T47D (cell line): ENCODE results near the gene NSD1.

Experiments
- DNase-seq, 2 experiments: peaks; one replicate each; pipeline versions ENCODE4 v3.0.0 to v3.0.0-alpha.2; 2011 to 2012; ENCODE audit warnings: low read depth in 1 of 2, low spot score in 1 of 2
- JUND ChIP-seq: IDR thresholded peaks from 2 replicates; pipeline ENCODE4 v1.6.1; 2012; ENCODE audit warnings: low read depth
- in situ Hi-C: cut with HindIII; loops from 2 replicates; pipeline ENCODE4 v1.10.0; 2016; ENCODE audit warnings: low sequenced_read_pairs, low pct_unique_long_range_greater_than_20kb

NSD1 gene

DNA sequence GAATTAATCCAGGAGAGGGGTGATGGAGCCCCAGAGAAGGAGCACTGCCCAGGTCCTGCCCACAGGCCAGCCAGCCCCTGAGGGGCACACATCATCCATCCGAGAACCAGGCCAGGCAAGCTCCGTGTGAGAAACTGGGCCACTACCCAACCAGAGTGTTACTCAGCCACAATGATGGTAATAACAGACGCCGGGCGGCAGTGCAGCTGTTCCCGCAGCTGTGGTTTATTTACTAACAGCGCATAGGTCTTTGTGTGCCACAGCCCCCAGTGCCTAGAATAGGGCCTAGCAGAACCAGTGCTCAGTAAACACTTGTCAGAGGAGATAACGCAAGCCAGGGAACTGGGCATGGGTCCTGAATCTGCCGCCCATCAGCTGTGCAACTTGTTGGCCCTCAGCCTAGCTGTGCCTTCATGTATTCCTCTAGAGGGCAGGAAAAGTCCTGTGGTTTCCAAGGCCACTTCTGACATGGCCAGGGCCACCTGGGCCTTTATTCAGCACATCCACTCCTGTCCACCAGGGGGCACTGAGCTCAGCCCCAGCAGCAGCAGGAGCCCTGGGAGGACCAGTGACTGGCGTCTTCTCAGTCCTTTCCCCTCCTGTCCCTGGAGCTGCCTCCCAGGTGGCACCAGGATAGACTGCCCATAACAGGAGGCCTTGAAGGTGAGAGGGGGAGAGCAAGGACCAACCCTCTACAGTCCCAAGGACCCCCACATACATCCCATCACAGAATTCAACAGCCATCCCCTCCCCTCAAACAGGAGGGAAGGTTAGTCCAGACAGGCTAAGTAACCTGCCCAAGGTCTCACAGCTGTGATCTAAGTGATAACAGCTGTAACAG, 176.0 kb downstream of the NSD1 start:
- TF ChIP-seq JUND, result no peak
- in situ Hi-C loops, result no loop called here
- peak; percentile 63 to 84 for DNase-seq

DNA sequence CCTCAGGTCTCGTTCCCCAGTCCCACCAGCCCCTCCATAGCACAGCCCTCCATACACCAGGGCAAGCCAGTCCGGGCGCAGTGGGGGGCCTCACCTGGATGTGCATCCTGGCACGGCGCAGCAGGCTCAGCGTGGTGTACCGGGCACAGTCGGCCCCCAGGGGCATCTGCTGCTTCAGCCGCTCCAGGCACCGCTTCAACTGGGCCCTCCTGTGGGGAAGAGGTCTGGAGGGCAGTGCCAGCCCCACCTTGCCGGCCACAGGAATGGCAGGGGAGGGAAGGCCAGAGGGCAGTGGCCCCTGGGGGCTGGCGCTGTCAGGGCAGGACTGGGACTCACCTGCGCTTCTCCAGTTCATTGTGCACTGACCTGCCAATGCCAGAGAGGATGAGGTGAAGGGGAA, 176.8 kb downstream of the NSD1 start:
- DNase-seq, result no peak
- in situ Hi-C loops, result no loop called here

DNA sequence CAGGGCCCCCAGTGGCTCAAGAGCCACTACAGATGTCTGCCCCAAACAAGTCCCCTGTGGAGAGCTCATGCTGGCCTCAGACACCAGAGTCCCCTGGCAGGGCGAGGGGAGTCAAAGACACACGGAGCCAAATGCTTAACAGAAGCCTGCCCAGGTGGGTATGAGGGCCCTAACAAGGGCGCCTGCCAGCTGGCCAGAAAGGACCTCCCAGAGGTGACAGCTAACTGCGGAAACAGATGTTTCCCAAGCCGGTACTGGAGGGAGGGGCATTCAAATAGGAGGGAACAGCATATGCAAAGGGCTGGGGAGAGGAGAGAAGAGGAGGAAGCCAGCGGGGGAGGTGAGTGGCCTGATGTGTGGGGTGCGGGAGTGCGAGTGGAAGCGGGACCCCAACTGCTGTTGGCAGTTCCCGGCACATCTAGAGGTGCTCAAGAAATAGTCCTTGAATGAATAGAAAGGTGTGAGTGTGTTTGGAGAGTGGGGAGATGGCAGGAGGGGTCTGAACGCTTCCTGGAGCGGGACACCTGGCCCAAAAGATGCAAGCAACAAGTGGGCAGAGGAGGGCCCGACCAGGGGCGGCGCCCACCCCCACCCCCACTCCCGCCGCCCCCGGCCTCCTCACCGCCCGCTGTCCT, 177.3 kb downstream of the NSD1 start:
- in situ Hi-C loops, result no loop called here
- TF ChIP-seq JUND, result no peak
- peak in 1 of 2 experiments; percentile 39 for DNase-seq

More for the DNA sequence above, 176.8 kb downstream of the NSD1 start:
- no peak for TF ChIP-seq JUND

GRCh38 chr5:177311392-177311722, 177.8 kb downstream of the NSD1 start:
- peak in 1 of 2 experiments; percentile 45 for DNase-seq
- in situ Hi-C loops, result no loop called here
- TF ChIP-seq JUND, result no peak

DNA sequence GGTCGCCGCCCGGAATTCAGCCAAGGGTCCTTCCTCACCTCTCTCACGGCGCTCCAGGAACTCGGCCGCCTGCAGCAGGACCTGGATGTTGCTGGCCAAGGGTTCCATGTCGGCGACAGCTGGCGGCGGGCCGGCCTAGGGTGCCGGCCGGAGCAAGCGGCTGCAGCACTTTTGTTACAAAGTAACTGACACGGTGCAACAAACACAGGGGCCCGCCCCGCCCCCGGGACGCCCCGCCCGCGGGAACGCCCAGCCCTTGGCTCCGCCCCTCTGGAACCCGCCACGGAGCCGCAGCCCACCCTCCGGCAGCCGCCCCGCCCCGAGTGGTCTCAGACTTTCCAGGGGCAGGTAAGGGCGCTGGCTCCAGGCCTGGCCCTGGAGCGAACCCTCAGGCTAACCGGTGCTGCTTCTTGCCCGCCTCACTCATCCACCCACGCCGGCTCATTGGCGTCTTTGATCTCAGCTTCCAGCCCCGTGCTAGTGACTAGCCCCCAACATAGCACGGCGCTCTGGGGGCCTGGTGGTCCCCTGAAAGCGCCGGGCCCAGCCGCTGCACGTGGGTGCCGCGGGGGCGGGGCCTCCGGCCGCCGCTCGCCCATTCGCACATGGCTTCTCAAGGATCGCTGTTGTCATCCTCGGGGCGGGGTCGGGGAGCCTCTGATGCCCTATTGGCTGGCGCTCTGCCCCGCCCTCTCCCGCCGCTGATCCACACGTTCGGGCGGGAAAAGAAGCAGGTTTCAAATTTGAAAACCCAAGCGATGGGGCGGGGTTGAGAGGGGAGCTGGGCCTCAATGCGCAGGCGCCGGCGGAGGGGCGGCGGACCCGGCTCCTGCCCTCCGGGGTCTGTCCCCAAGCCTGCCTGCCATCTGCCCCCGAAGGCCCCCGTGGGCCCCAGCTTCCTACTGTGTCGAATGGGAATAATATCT, 178.4 kb downstream of the NSD1 start, which contains the start of gene MXD3:
Gene MXD3, minus strand, starts transcription at position 176 of the 926 bp plus-strand sequence. Its CDS starts 68 bp downstream, at position 108.
- DNase-seq, result peak; percentile 96 to 98
- no peak for TF ChIP-seq JUND
- in situ Hi-C loops, result no loop called here

DNA sequence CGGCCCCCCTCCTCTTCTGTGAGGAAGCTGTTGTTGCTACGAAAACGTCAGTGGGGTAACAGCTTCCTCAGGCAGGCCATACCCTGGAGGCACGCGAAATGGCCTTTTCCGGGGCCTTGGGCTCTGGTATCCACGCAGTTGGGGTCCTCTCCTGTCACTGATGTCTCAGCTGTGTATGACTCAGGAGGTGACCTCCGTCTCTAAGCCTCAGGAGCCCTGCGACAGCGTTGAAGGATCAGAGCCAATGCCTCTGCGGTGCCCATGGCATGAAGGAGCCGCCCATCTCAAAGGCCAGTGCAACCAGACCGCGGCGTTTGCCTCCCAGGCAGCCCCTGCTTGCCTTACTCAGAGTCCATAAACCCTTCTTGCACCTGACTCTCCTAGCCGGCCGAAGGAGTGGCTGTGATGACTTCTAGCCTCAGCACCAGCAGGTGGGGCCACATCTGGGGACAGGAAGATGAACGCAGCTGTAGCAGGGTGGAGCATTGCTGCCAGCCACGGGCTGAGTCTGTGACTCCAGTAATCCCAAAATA, 179.1 kb downstream of the NSD1 start:
- DNase-seq, result peak in 1 of 2 experiments; percentile 61
- in situ Hi-C loops, result no loop called here
- no peak for TF ChIP-seq JUND

GRCh38 chr5:177313561-177314259, 180.1 kb downstream of the NSD1 start:
- no peak for DNase-seq
- in situ Hi-C loops, result no loop called here
- TF ChIP-seq JUND, result no peak

DNA sequence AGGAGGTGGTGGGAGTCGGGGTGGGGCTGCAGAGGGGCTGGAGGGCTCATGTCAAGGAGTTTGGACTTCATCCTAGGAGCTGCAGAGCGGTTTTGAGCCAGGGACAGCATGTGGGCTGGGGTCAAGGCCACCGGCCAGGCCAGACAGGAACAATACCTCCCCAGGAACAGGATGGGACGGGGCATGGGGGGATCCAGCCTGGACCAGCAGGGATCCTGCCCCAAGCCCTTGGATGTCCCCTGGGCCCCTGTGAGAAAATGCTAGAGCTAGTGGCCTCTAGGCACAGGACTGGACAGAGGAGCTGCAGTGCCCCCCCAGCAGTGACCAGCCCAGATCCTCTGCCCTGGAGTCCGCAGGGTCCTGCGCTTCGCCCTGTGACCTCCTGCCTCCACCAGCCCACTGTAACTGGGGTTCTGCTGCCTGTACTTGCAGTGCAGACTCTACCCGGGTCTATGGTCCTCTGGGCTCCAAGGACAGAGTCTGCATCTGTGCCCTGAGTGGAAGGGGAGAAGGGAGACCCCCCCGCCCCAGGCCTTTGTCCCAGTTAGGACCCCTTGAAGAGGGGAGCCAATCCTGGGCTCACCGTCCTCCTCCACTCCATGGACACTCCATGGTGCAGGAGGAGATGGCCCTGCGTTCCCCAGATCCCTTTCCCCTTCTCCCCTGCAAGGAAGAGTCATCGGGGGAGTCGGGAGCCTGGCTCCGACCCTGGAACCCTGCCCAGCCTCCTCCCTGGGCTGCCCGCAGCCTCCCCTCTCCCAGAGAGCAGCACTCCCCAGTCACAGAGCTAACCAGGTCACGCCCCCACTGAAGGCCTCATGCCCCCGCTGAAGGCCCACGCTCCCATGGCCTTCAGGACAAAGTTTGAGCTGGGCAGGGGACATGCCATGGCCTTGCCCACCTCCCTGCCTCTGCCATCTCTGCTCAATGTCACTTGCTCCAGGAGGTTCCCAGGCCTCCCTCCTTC, 181.1 kb downstream of the NSD1 start:
- in situ Hi-C loops, result no loop called here
- no peak for DNase-seq
- no peak for TF ChIP-seq JUND

DNA sequence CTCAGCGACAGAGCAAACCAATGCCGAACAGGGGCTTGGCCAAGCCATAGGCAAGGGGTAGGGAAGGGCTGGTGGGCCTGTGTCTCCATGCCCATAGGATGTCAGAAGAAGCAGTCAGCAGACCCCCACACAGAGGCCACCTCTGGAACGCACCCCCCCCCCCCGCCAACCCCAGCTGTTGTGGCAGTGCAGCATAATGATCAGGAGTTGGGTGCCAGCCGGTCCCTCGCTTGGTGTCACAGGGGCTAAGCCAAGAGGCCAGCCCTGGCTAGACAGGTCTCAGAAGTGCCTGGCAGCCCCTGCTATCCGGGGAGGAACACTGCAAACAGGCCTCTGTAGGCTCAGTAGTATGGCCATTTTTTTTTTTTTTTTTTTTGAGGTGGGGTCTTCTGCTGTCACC, 181.8 kb downstream of the NSD1 start:
- in situ Hi-C loops, result no loop called here
- no peak for DNase-seq
- no peak for TF ChIP-seq JUND

- TF ChIP-seq JUND, result no peak
- DNase-seq, result no peak
- in situ Hi-C loops, result no loop called here
Observed at GRCh38 chr5:177316005-177316404, 182.4 kb downstream of the NSD1 start.

- in situ Hi-C loops, result no loop called here
- no peak for TF ChIP-seq JUND
- peak; percentile 72 to 84 for DNase-seq
Observed at GRCh38 chr5:177317959-177318377, 184.4 kb downstream of the NSD1 start.
